PC-9 (cell line): ENCODE measurements around the gene BRD4.

Experiments used
- EZH2 ChIP-seq: fragments of 200-600 bp; sonication (generic); IDR thresholded peaks from 2 replicates; pipeline ENCODE4 v1.8.0; 2017; ENCODE audit warnings: antibody characterized with exemption, low read depth
- TF ChIP-seq, protein P1 (sequence below): fragments of 200-600 bp; sonication (generic); conservative IDR thresholded peaks from 2 replicates; pipeline ENCODE4 v1.6.1; 2017; ENCODE audit warnings: mixed run types, antibody characterized with exemption, mild to moderate bottlenecking, moderate library complexity

DNA sequence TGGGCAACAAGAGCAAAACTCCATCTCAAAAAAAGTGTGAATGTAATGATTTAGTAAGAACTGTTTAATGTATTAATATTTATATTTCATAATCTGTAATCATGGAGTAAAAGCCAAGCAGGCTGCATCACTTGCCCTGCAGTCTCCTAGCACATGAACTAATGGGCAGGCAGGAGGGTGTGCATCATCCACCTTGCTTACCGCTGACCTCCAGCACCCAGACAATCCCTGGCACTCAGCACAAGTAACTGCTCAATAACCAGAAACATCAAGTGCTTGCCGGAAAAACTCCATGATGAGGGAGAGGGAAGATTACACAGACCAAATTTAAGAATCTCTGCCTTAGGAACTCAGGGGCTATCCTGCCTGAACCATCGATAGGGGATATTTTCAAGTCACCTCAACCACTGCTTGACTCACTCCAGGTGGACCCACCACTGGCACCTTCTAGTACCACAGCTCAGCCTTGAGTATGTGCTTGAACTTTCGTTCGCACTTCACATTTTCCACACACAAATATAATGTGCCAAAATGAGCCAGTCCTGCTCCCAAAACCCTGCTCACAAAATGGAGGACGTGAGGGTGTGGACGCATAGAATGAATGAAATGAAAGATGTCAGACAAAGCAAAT, 18.6 kb downstream of the BRD4 start:
- TF ChIP-seq, protein P1, sequence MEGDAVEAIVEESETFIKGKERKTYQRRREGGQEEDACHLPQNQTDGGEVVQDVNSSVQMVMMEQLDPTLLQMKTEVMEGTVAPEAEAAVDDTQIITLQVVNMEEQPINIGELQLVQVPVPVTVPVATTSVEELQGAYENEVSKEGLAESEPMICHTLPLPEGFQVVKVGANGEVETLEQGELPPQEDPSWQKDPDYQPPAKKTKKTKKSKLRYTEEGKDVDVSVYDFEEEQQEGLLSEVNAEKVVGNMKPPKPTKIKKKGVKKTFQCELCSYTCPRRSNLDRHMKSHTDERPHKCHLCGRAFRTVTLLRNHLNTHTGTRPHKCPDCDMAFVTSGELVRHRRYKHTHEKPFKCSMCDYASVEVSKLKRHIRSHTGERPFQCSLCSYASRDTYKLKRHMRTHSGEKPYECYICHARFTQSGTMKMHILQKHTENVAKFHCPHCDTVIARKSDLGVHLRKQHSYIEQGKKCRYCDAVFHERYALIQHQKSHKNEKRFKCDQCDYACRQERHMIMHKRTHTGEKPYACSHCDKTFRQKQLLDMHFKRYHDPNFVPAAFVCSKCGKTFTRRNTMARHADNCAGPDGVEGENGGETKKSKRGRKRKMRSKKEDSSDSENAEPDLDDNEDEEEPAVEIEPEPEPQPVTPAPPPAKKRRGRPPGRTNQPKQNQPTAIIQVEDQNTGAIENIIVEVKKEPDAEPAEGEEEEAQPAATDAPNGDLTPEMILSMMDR, result no peak
- no peak for TF ChIP-seq EZH2
